GM12864 (cell line): Measurements from ENCODE around the gene PLEKHG2.

ENCODE experiments used
- DNase-seq: peaks from one replicate; pipeline ENCODE4 v3.0.0-alpha.2; 2011; ENCODE audit warnings: low read depth
- H3K4me3 ChIP-seq: 2 replicates; pipeline ENCODE4 v1.5.1; 2011; ENCODE audit warnings: mild to moderate bottlenecking, low read depth, low read length, control low read depth
- TF ChIP-seq, protein P1 (sequence below): IDR thresholded peaks from 2 replicates; pipeline ENCODE4 v1.5.1; 2011; ENCODE audit warnings: low read depth, mild to moderate bottlenecking, moderate library complexity, low read length, control low read depth, inconsistent platforms; ENCODE audit errors: missing control alignments

PLEKHG2 gene

GRCh38 chr19:39469036-39469435 lies 56.6 kb downstream of the PLEKHG2 start:
- TF ChIP-seq, protein P1, sequence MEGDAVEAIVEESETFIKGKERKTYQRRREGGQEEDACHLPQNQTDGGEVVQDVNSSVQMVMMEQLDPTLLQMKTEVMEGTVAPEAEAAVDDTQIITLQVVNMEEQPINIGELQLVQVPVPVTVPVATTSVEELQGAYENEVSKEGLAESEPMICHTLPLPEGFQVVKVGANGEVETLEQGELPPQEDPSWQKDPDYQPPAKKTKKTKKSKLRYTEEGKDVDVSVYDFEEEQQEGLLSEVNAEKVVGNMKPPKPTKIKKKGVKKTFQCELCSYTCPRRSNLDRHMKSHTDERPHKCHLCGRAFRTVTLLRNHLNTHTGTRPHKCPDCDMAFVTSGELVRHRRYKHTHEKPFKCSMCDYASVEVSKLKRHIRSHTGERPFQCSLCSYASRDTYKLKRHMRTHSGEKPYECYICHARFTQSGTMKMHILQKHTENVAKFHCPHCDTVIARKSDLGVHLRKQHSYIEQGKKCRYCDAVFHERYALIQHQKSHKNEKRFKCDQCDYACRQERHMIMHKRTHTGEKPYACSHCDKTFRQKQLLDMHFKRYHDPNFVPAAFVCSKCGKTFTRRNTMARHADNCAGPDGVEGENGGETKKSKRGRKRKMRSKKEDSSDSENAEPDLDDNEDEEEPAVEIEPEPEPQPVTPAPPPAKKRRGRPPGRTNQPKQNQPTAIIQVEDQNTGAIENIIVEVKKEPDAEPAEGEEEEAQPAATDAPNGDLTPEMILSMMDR: no peak
- H3K4me3 ChIP-seq: no peak overlapping the region
- DNase-seq: no peak

GRCh38 chr19:39469567-39469966 lies 57.1 kb downstream of the PLEKHG2 start:
- DNase-seq: no peak
- no peak overlapping the region for H3K4me3 ChIP-seq
- TF ChIP-seq, protein P1: no peak

DNA sequence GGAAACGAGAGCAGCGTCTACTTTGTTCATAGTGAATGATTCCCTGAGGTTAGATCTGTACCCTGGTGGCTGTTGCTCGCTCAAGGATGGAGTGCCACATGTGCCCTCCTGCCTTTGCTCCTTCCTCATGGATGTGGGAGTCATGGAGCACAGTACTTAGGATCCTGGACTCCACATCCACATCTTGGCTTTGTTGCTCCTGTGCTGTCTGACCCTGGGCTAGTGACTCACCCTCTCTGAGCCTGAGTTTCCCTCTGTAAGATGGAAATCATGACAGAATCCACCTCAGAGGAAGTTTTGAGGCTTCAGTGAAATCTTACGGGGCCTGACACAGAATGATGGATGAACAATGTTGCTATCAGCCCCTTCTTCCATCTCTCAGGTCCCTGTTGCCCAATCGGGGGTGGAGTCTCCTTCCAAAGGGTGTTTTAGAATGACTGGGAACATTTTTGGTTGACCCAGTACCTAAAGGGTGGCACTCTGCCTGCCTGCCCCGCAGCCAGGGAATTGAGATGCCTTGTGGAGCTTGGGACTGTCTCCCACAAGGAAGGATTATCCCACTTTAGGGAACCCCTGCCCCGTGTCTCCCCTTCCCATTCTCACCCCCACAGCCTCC lies 58.4 kb downstream of the PLEKHG2 start:
- no peak overlapping the region for H3K4me3 ChIP-seq
- TF ChIP-seq, protein P1: no peak
- DNase-seq: no peak

- TF ChIP-seq, protein P1: no peak
- H3K4me3 ChIP-seq: no peak overlapping the region
- DNase-seq: no peak
Observed at GRCh38 chr19:39471756-39472536, 59.5 kb downstream of the PLEKHG2 start.

GRCh38 chr19:39472746-39473442 lies 60.4 kb downstream of the PLEKHG2 start:
- no peak overlapping the region for H3K4me3 ChIP-seq
- DNase-seq: no peak
- TF ChIP-seq, protein P1: no peak

DNA sequence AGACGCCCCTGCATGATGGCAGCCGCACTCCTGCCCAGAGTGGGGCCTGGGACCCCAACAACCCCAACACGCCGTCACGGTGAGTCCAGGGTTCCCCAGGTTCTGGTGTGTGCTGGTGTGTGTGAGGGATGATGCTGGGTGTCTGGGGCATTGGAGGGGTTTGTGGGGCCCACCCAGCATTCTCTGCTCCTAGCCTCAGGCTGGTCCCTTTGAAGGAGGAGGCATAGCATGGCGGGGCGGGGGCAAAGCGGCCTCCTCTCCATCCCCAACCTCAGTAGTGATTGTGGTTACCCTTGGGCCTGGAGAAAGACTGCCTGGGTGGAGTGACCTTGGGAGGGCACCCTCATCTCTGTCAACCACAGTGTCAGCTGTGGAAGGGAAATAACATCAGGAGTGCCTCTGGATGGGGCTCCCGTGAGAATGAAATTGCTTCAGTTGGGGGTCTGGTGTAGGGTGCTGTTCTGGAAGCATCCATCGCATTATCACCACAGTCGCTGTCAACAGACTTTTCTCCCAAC lies 61.0 kb downstream of the PLEKHG2 start:
- TF ChIP-seq, protein P1: no peak
- DNase-seq: no peak
- no peak overlapping the region for H3K4me3 ChIP-seq
